Heart left ventricle (tissue), 16 donors: ENCODE measurements around the gene EBF4. TPM values are rescaled to one million over a fixed set of nuclear protein-coding genes. Genes with fewer than 3 reads are reported as not detected.

Experiments
- ATAC-seq, 4 donors: fragments of 200-7000 bp; cut with Tn5 transposase; one replicate each; pipeline ENCODE4 v1.9.1; 2020 to 2022; ENCODE audit warnings: moderate library complexity in 4 of 4, mild to moderate bottlenecking in 3 of 4, moderate number of reproducible peaks in 1 of 4
- DNase-seq, 5 donors: peaks; one replicate each; pipeline ENCODE4 v3.0.0-alpha.2; 2020
- H3K27ac ChIP-seq, 12 donors: fragments of 200-600 bp; sonication (generic) in 4 of 12; one replicate each; pipeline versions ENCODE4 v1.5.0 to v1.8.0; 2016 to 2022; ENCODE audit warnings: mild to moderate bottlenecking in 2 of 12
- H3K27me3 ChIP-seq, 9 donors: fragments of 200-600 bp; sonication (generic) in 2 of 9; one replicate each; pipeline versions ENCODE4 v1.5.1 to v1.8.0; 2016 to 2022; ENCODE audit warnings: mild to moderate bottlenecking in 3 of 9
- H3K36me3 ChIP-seq, 9 donors: fragments of 200-600 bp; sonication (generic) in 2 of 9; one replicate each; pipeline versions ENCODE4 v1.5.0 to v1.8.0; 2018 to 2022; ENCODE audit warnings: mild to moderate bottlenecking in 2 of 9
- H3K4me1 ChIP-seq, 12 donors: fragments of 200-600 bp; sonication (generic) in 4 of 12; one replicate each; pipeline versions ENCODE4 v1.5.0 to v1.8.0; 2016 to 2022; ENCODE audit warnings: mild to moderate bottlenecking in 3 of 12
- H3K4me3 ChIP-seq, 12 donors: fragments of 200-600 bp; sonication (generic) in 4 of 12; one replicate each; pipeline versions ENCODE4 v1.5.0 to v1.8.0; 2017 to 2022; ENCODE audit warnings: mild to moderate bottlenecking in 9 of 12, moderate library complexity in 4 of 12
- H3K9me3 ChIP-seq, 12 donors: fragments of 200-600 bp; sonication (generic) in 4 of 12; one replicate each; pipeline versions ENCODE4 v1.5.0 to v1.8.0; 2016 to 2022; ENCODE audit warnings: mild to moderate bottlenecking in 1 of 12
- CTCF ChIP-seq, 12 donors: fragments of 200-600 bp; sonication (generic) in 4 of 12; IDR thresholded peaks; one replicate each; pipeline versions ENCODE4 v1.5.0 to v1.8.0; 2018 to 2022; ENCODE audit warnings: antibody characterized with exemption in 12 of 12, mild to moderate bottlenecking in 5 of 12
- POLR2A ChIP-seq, 2 donors: fragments of 450-650 bp; IDR thresholded peaks; one replicate each; pipeline ENCODE4 v1.6.1; 2017; ENCODE audit warnings: antibody characterized with exemption in 2 of 2, mild to moderate bottlenecking in 2 of 2, moderate library complexity in 2 of 2
- WGBS, 4 donors: extraction: QIAGEN DNeasy Blood & Tissue Kit in 2 of 4; methylation state at CpG; one replicate each; pipeline versions ENCODE4 v1.1.5 to v1.1.7; 2013 to 2018; 5-methylcytosine and 5-hydroxymethylcytosine counted together
- intact Hi-C, 10 donors: fragments of 100-400 bp; cut with DNase I; formaldehyde crosslinking; loops; one replicate each; pipeline versions ENCODE4 v1.11.1 to v1.14.2; 2022
- polyA plus RNA-seq, 2 donors: library from polyadenylated mRNA; stranded (reverse); fragments of 200-250 nt; gene quantifications; one replicate each; pipeline ENCODE4 v1.2.3, GENCODE V29; 2013
- total RNA-seq, 9 donors: library from RNA; depleted of rRNA in 2 of 9; stranded (reverse); fragments of >200 nt in 2 of 9; fragmentation: NEBNext Ultra II Directional in 3 of 9; extraction: Animal tissue kit (Norgen Biotek cat#: 25700) in 3 of 9; gene quantifications; one replicate each; pipeline versions ENCODE4 v1.1.0 to v1.2.4, GENCODE V29; 2016 to 2023
- donor health status: ischemic (EF 13 %, LVEDD 7.1; RV severe dilation, severe dysfunction).
- donor health status: healthy with polysubstance abuse.
- donor health status: DM: no; HTN: yes; CAD: no.
- donor health status: DM: no; HTN: no; CAD: no.
- donor health status: ischemic (EF 25% LVEDD 6.9; RV normal size, moderate dysfunction).
- donor health status: ischemic (EF 25% LVEDD 5.7; RV mildly dilated, moderate dysfunction).
- donor health status: healthy.
- donor health status: DM: yes; HTN: yes; CAD: no.
- donor health status: ischemic (EF 35%, LVEDD 5.7; RV mildly dilated, moderate dysfunction).
- donor health status: nonischemic (EF 11% LVEDD 7.7; RV severe dilation, severe dysfunction).
- donor health status: DM: yes; HTN: yes; CAD: no.
- donor health status: PGD.
- donor health status: ischemic (EF 29% LVEDD 5.4; RV normal size, mild dysfunction).
- donor health status: nonischemic (EF 23%, LVEDD 6.1; RV moderate dilation, normal function).

EBF4 gene
- total and polyA plus RNA-seq, 11 donors = 2.5 to 6.4 (median 3.8) TPM

- no peak for DNase-seq
- intact Hi-C loops = no loop called here
- Histone ChIP-seq H3K36me3 (no peaks in the 10 kb centered on the region), H3K4me1 (peaks cover 0 to 23% (median 0%) of the 10 kb centered on the region in 12 donors), H3K4me3 (peak overlapping the region in 10 of 12 donors; percentile 3 to 50 (median 33)), H3K9me3 (peaks cover 0 to 5% (median 0%) of the 10 kb centered on the region in 12 donors), H3K27ac (no peak overlapping the region), H3K27me3 (peaks cover 26 to 96% (median 71%) of the 10 kb centered on the region in 9 donors)
- TF ChIP-seq POLR2A (IDR thresholded peaks at IDR 0.05) = no peak
- TF ChIP-seq CTCF (IDR thresholded peaks at IDR 0.05) = no peak
- ATAC-seq = peak in 3 of 4 donors; percentile 22 to 49 (median 35)
- 2 to 6% (median 3%) methylated on average over 43 to 61 of the region's 61 CpGs for WGBS, 4 donors
Observed at GRCh38 chr20:2799688-2800520, 107.3 kb downstream of the EBF4 start.

- ATAC-seq (peak in 1 of 4 donors; percentile 38), DNase-seq (no peak)
- Histone ChIP-seq H3K27ac (no peak within 1 kb of the TSS), H3K4me1 (peaks cover 0 to 25% (median 0%) of the 10 kb centered on the region in 12 donors), H3K9me3 (peaks cover 0 to 5% (median 0%) of the 10 kb centered on the region in 12 donors), H3K36me3 (no peaks in the 10 kb centered on the region), H3K4me3 (peak within 1 kb of the TSS in 10 of 12 donors; percentile 3 to 50 (median 33)), H3K27me3 (peaks cover 27 to 98% (median 79%) of the 10 kb centered on the region in 9 donors)
- TF ChIP-seq CTCF (IDR thresholded peaks at IDR 0.05) = no peak
- TF ChIP-seq POLR2A (IDR thresholded peaks at IDR 0.05) = no peak
- WGBS, 4 donors = 0 to 3% (median 1%) methylated on average over 24 to 52 of the region's 52 CpGs
- intact Hi-C loops = no loop called here
Observed at GRCh38 chr20:2800521-2801285, 108.1 kb downstream of the EBF4 start, which contains the start of gene CPXM1. Gene CPXM1, minus strand, starts transcription at chr20:2800627. Its CDS starts 55 bp downstream, at chr20:2800572.

DNA sequence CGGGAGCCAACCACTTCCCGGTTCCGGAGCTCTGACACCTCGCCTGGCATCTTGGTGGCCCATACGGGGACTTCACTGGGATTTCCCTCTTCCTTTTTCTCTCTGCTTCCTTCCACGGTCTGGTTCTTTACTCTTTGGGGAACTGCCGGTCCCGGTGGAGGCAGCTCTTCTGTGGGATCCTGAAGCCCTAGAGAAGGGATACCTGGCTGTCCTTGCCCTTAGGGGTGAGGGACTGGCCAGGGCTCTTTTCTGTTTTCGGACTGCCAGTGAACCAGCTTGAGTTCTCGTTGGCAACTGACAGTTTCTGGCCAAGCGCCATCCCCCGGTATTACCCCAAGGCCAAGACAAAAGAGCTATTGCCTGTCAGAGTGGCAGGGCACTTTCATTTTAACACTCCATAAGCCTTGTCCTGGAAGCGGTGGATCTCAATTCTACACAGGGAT, 108.7 kb downstream of the EBF4 start:
- Histone ChIP-seq H3K36me3 (no peaks in the 10 kb centered on the region), H3K9me3 (peaks cover 0 to 5% (median 0%) of the 10 kb centered on the region in 12 donors), H3K27ac (no peak overlapping the region), H3K4me3 (peak overlapping the region in 1 of 12 donors; percentile 50), H3K4me1 (peaks cover 0 to 26% (median 0%) of the 10 kb centered on the region in 12 donors), H3K27me3 (peaks cover 29 to 98% (median 80%) of the 10 kb centered on the region in 9 donors)
- WGBS, 4 donors = 5 to 13% (median 9%) methylated on average over 13 of the region's 13 CpGs
- no peak for DNase-seq
- no peak for ATAC-seq
- intact Hi-C loops = no loop called here
- no peak for TF ChIP-seq POLR2A (IDR thresholded peaks at IDR 0.05)
- no peak for TF ChIP-seq CTCF (IDR thresholded peaks at IDR 0.05)
